Activated B cell treated with CpG ODN at 0.5 μM for 24 hours (primary cell): ENCODE measurements around the gene PTPRO. TPM values are rescaled to one million over a fixed set of nuclear protein-coding genes. Genes with fewer than 3 reads are reported as not detected.

Source experiments
- ATAC-seq: fragments of 200-7000 bp; cut with Tn5 transposase; one replicate; pipeline ENCODE4 v1.10.0; 2021; ENCODE audit warnings: low read depth, mild to moderate bottlenecking, moderate library complexity
- CTCF ChIA-PET: fragments of 350-600 bp; sonication (Branson Sonifier 250); formaldehyde crosslinking; loops from one replicate; lab custom pipeline; 2021; ENCODE audit warnings: antibody characterized with exemption; lab: Charles Lee
- POLR2A ChIA-PET: fragments of 350-600 bp; sonication (Branson Sonifier 250); formaldehyde crosslinking; loops from one replicate; lab custom pipeline; 2021; ENCODE audit warnings: antibody characterized with exemption; lab: Charles Lee
- DNase-seq: peaks from one replicate; pipeline ENCODE4 v3.0.0; 2022
- H3K27ac Mint-ChIP-seq: one replicate; pipeline ENCODE4 v1.8.0; 2020; ENCODE audit warnings: mixed read lengths
- H3K27me3 Mint-ChIP-seq: one replicate; pipeline ENCODE4 v1.8.0; 2021; ENCODE audit warnings: mixed read lengths
- H3K36me3 Mint-ChIP-seq: one replicate; pipeline ENCODE4 v1.8.0; 2021; ENCODE audit warnings: low read depth, mixed read lengths
- H3K4me1 Mint-ChIP-seq: one replicate; pipeline ENCODE4 v1.8.0; 2021; ENCODE audit warnings: mixed read lengths
- H3K4me3 Mint-ChIP-seq: one replicate; pipeline ENCODE4 v1.8.0; 2020; ENCODE audit warnings: mild to moderate bottlenecking, mixed read lengths
- H3K9me3 Mint-ChIP-seq: one replicate; pipeline ENCODE4 v1.8.0; 2020; ENCODE audit warnings: mixed read lengths
- CTCF ChIP-seq: fragments of 200-600 bp; IDR thresholded peaks from one replicate; pipeline ENCODE4 v1.8.0; 2022; ENCODE audit warnings: antibody characterized with exemption, mild to moderate bottlenecking
- intact Hi-C: fragments of 100-400 bp; cut with micrococcal nuclease; formaldehyde crosslinking; loops from one replicate; pipeline ENCODE4 v1.15.1; 2024
- total RNA-seq: library from RNA; stranded (reverse); gene quantifications from 2 replicates; pipeline ENCODE4 v1.2.3, GENCODE V29; 2022

Gene PTPRO
- total RNA-seq, 1 donor from 2014 or later: 23.9 TPM

DNA sequence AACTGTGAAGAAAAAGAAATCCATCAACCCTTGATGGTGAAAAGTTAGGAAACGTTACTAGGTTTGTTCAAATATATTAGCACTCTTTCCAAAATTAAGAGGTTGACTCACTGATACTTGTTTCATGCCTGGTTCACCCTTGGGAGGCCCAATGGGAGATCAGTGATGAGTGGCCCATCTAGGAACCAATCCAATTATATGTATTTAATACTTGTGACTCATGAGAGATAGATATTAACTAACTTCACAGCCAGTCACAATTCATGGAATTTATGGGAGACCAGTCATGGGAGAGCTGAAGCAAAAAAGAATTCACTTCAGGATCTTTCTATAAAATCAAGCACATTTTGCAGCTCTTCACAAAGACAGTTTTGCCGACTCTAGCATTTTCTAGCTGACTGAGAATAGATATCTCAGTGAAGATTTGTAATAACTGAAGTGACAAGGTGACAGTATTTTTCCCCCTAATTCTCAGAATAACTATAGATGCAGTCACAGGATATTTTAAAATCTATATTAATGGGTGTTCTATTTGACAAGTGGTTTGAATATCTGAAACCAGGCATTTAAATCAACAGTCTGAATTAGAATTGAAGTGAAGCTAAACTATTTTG, 236.7 kb downstream of the PTPRO start:
- no peak for ATAC-seq
- no peak for TF ChIP-seq CTCF
- no peak overlapping the region for H3K27ac Mint-ChIP-seq
- no peaks in the 10 kb centered on the region for H3K27me3 Mint-ChIP-seq
- H3K36me3 Mint-ChIP-seq: peaks cover 67% of the 10 kb centered on the region
- ChIA-PET POLR2A (no interaction called here), CTCF (interaction anchor here (0.8 to 2.1 kb wide), 3 partner anchors 24 to 337 kb away, joined by 3 to 8 read pairs (median 4); partner anchors contain the start of gene RERG)
- no peak for DNase-seq
- intact Hi-C loops: loop anchor here (1.0 kb wide), 1 partner anchor 12 kb away; no protein-coding TSS in a partner anchor
- peaks cover 21% of the 10 kb centered on the region for H3K4me1 Mint-ChIP-seq
- no peaks in the 10 kb centered on the region for H3K9me3 Mint-ChIP-seq
- no peak overlapping the region for H3K4me3 Mint-ChIP-seq

GRCh38 chr12:15561396-15561795, 239.1 kb downstream of the PTPRO start:
- CTCF ChIA-PET: interaction anchor here (1.6 kb wide), 1 partner anchor 23 kb away, joined by 7 read pairs; no protein-coding TSS in a partner anchor
- no peak overlapping the region for H3K4me3 Mint-ChIP-seq

GRCh38 chr12:15562263-15562662, 240.0 kb downstream of the PTPRO start:
- peaks cover 69% of the 10 kb centered on the region for H3K36me3 Mint-ChIP-seq
- no peaks in the 10 kb centered on the region for H3K9me3 Mint-ChIP-seq
- TF ChIP-seq CTCF: no peak
- peaks cover 24% of the 10 kb centered on the region for H3K4me1 Mint-ChIP-seq
- DNase-seq: no peak
- H3K27ac Mint-ChIP-seq: no peak overlapping the region
- intact Hi-C loops: no loop called here
- no peak overlapping the region for H3K4me3 Mint-ChIP-seq
- H3K27me3 Mint-ChIP-seq: no peaks in the 10 kb centered on the region
- ATAC-seq: no peak
- CTCF ChIA-PET: interaction anchor here (1.6 kb wide), 1 partner anchor 22 kb away, joined by 7 read pairs; no protein-coding TSS in a partner anchor
- POLR2A ChIA-PET: interaction anchor here (1.7 to 1.9 kb wide), 2 partner anchors 9 to 10 kb away, joined by 4 to 5 read pairs; no protein-coding TSS in a partner anchor

More at GRCh38 chr12:15561396-15561795, 239.1 kb downstream of the PTPRO start:
- ATAC-seq (no peak), DNase-seq (no peak)
- Mint-ChIP-seq H3K36me3 (peaks cover 68% of the 10 kb centered on the region), H3K27ac (no peak overlapping the region), H3K27me3 (no peaks in the 10 kb centered on the region), H3K9me3 (no peaks in the 10 kb centered on the region), H3K4me1 (peaks cover 24% of the 10 kb centered on the region)
- no peak for TF ChIP-seq CTCF
- POLR2A ChIA-PET: interaction anchor here (0.9 to 1.9 kb wide), 3 partner anchors 9 to 14 kb away, joined by 4 to 5 read pairs (median 5); no protein-coding TSS in a partner anchor
- intact Hi-C loops: no loop called here

DNA sequence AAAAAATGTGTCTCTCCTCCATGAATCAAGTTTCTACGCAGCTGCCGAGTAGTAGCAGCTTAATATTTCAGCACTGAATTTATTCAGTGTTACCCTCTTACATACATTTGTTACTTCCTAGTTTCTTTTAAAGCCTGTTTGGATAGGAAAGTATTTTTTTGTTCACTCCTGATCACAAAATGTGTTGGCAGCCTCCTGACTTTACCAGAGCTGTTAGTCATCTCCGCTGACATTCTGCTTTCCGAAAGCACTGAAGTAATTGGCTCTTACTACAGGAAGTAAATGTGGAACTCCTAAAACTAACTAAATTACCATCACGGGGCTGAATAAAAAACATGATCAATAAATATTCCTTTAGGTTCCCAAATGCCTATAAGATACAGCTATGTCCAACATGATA, 241.4 kb downstream of the PTPRO start:
- peaks cover 62% of the 10 kb centered on the region for H3K36me3 Mint-ChIP-seq
- DNase-seq: no peak
- intact Hi-C loops: loop anchor here (1.0 kb wide), 2 partner anchors 8 to 17 kb away; no protein-coding TSS in a partner anchor
- ATAC-seq: peak; percentile 68
- CTCF ChIA-PET: interaction anchor here (1.2 to 3.0 kb wide), 2 partner anchors 21 to 31 kb away, joined by 4 to 12 read pairs; no protein-coding TSS in a partner anchor
- no peaks in the 10 kb centered on the region for H3K9me3 Mint-ChIP-seq
- no peaks in the 10 kb centered on the region for H3K27me3 Mint-ChIP-seq
- POLR2A ChIA-PET: interaction anchor here (1.3 to 1.9 kb wide), 2 partner anchors 17 to 31 kb away, joined by 3 to 11 read pairs; no protein-coding TSS in a partner anchor
- TF ChIP-seq CTCF: no peak
- peak overlapping the region; percentile 86 for H3K27ac Mint-ChIP-seq
- H3K4me3 Mint-ChIP-seq: peak overlapping the region; percentile 81
- H3K4me1 Mint-ChIP-seq: peaks cover 24% of the 10 kb centered on the region

GRCh38 chr12:15574353-15574752, 252.0 kb downstream of the PTPRO start:
- ATAC-seq (no peak), DNase-seq (no peak)
- intact Hi-C loops: loop anchor here (5.0 kb wide), 1 partner anchor 772 kb away; the partner anchor contains the start of genes C12orf60 and WBP11
- Mint-ChIP-seq H3K4me3 (no peak overlapping the region), H3K4me1 (peaks cover 25% of the 10 kb centered on the region), H3K27me3 (no peaks in the 10 kb centered on the region), H3K27ac (no peak overlapping the region), H3K36me3 (peaks cover 44% of the 10 kb centered on the region), H3K9me3 (no peaks in the 10 kb centered on the region)
- ChIA-PET CTCF (interaction anchor here (1.0 to 1.5 kb wide), 3 partner anchors 11 to 42 kb away, joined by 3 to 4 read pairs (median 4); no protein-coding TSS in a partner anchor), POLR2A (no interaction called here)
- TF ChIP-seq CTCF: no peak
